SH-SY5Y (cell line): ENCODE results near the gene MMAA.

ENCODE experiments used
- GATA2 ChIP-seq: IDR thresholded peaks from 2 replicates; pipeline ENCODE4 v1.6.1; 2011; ENCODE audit warnings: mild to moderate bottlenecking, low read depth, low read length
- GATA3 ChIP-seq: IDR thresholded peaks from 2 replicates; pipeline ENCODE4 v1.6.1; 2011; ENCODE audit warnings: low read depth, mild to moderate bottlenecking, low read length, moderate library complexity

MMAA gene

GRCh38 chr4:145623831-145624230 is 4.6 kb downstream of the MMAA start:
- TF ChIP-seq GATA2 (no peak), GATA3 (no peak)

GRCh38 chr4:145625677-145626622 is 6.8 kb downstream of the MMAA start:
- TF ChIP-seq GATA3 (no peak), GATA2 (no peak)

- no peak for TF ChIP-seq GATA2
- TF ChIP-seq GATA3: no peak
These were observed 7.4 kb downstream of the MMAA start for GRCh38 chr4:145626623-145626982.

GRCh38 chr4:145635117-145635516 is 15.9 kb downstream of the MMAA start:
- no peak for TF ChIP-seq GATA3
- TF ChIP-seq GATA2: no peak

GRCh38 chr4:145635630-145636029 is 16.4 kb downstream of the MMAA start:
- no peak for TF ChIP-seq GATA2
- no peak for TF ChIP-seq GATA3

GRCh38 chr4:145639186-145639698 is 20.1 kb downstream of the MMAA start:
- TF ChIP-seq GATA3 (no peak), GATA2 (no peak)

- no peak for TF ChIP-seq GATA2
- no peak for TF ChIP-seq GATA3
These were observed 24.1 kb downstream of the MMAA start for GRCh38 chr4:145643295-145643694.

GRCh38 chr4:145644699-145645098 is 25.5 kb downstream of the MMAA start:
- TF ChIP-seq GATA3: no peak
- no peak for TF ChIP-seq GATA2

GRCh38 chr4:145656156-145656555 is 37.0 kb downstream of the MMAA start:
- TF ChIP-seq GATA3 (no peak), GATA2 (no peak)

GRCh38 chr4:145660064-145660463 is 40.9 kb downstream of the MMAA start:
- TF ChIP-seq GATA2 (no peak), GATA3 (no peak)

- no peak for TF ChIP-seq GATA2
- TF ChIP-seq GATA3: no peak
These were observed 44.0 kb downstream of the MMAA start for GRCh38 chr4:145663194-145663593.

GRCh38 chr4:145665773-145666172 is 46.6 kb downstream of the MMAA start:
- no peak for TF ChIP-seq GATA2
- no peak for TF ChIP-seq GATA3

GRCh38 chr4:145670422-145670821 is 51.2 kb downstream of the MMAA start:
- TF ChIP-seq GATA3: no peak
- TF ChIP-seq GATA2: no peak

- TF ChIP-seq GATA2: no peak
- no peak for TF ChIP-seq GATA3
These were observed 60.3 kb downstream of the MMAA start for GRCh38 chr4:145679520-145679919.

- no peak for TF ChIP-seq GATA2
- no peak for TF ChIP-seq GATA3
These were observed 60.8 kb downstream of the MMAA start, which contains the start of gene C4orf51 for GRCh38 chr4:145679991-145680455. Gene C4orf51 (plus strand): TSS chr4:145680146. CDS start chr4:145680204, 58 bp downstream.

- no peak for TF ChIP-seq GATA2
- TF ChIP-seq GATA3: no peak
These were observed 61.7 kb downstream of the MMAA start for GRCh38 chr4:145680902-145681301.

GRCh38 chr4:145681518-145681917 is 62.3 kb downstream of the MMAA start:
- TF ChIP-seq GATA3: no peak
- no peak for TF ChIP-seq GATA2
